ENCODE results near the gene C22orf39.
A peak's percentile ranks its signal among the peaks of the same experiment; 100 is the strongest.

The C22orf39 gene

DNA sequence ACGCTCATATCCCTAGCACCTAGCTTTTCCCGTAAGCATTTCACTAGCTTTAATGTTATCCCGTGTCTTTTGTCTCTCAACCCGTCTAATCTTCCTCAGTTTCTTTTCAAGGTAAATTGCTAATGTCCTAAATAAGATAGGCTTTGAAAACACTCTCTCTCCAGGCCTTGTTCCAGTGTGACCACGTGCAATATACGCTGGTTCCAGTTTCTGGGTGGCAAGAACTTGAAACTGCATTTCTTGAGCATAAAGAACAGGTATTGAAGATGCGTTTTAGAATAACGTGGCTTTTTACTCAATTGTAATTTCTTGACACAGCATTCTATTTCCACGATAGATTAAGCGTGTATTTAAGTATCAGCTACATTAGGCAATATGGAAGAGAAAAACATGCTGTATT lies 33.3 kb upstream of the C22orf39 start:
- H3K4me3 ChIP-seq (ENCODE audit: low read depth, low read length) = peak overlapping the region; percentile 92
- no peak for DNase-seq (ENCODE audit: low read depth)

GRCh38 chr22:19480173-19480568 lies 32.7 kb upstream of the C22orf39 start:
- no peak for DNase-seq (ENCODE audit: low read depth)
- H3K4me3 ChIP-seq (ENCODE audit: low read depth, low read length) = peak overlapping the region; percentile 92
- TF ChIP-seq, protein P1, sequence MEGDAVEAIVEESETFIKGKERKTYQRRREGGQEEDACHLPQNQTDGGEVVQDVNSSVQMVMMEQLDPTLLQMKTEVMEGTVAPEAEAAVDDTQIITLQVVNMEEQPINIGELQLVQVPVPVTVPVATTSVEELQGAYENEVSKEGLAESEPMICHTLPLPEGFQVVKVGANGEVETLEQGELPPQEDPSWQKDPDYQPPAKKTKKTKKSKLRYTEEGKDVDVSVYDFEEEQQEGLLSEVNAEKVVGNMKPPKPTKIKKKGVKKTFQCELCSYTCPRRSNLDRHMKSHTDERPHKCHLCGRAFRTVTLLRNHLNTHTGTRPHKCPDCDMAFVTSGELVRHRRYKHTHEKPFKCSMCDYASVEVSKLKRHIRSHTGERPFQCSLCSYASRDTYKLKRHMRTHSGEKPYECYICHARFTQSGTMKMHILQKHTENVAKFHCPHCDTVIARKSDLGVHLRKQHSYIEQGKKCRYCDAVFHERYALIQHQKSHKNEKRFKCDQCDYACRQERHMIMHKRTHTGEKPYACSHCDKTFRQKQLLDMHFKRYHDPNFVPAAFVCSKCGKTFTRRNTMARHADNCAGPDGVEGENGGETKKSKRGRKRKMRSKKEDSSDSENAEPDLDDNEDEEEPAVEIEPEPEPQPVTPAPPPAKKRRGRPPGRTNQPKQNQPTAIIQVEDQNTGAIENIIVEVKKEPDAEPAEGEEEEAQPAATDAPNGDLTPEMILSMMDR (IDR thresholded peaks at IDR 0.05; ENCODE audit: control insufficient read depth, extremely low read depth, insufficient read depth) = no peak

More for the DNA sequence above, 33.3 kb upstream of the C22orf39 start:
- TF ChIP-seq, protein P1 (IDR thresholded peaks at IDR 0.05; ENCODE audit: control insufficient read depth, extremely low read depth, insufficient read depth) = no peak

- H3K4me3 ChIP-seq (ENCODE audit: low read depth, low read length) = peak within 1 kb of the TSS; percentile 92
- peak; percentile 97 for DNase-seq (ENCODE audit: low read depth)
- TF ChIP-seq, protein P1 (IDR thresholded peaks at IDR 0.05; ENCODE audit: control insufficient read depth, extremely low read depth, insufficient read depth) = no peak
These were observed 32.1 kb upstream of the C22orf39 start, which contains the start of gene CDC45 for GRCh38 chr22:19479355-19480172. Gene CDC45, plus strand, starts transcription at chr22:19479920. Its CDS starts 49 bp downstream, at chr22:19479969.

- DNase-seq (ENCODE audit: low read depth) = peak; percentile 31
- TF ChIP-seq, protein P1 (IDR thresholded peaks at IDR 0.05; ENCODE audit: control insufficient read depth, extremely low read depth, insufficient read depth) = no peak
- peak within 1 kb of the TSS; percentile 92 for H3K4me3 ChIP-seq (ENCODE audit: low read depth, low read length)
These were observed 31.4 kb upstream of the C22orf39 start, which contains the start of gene UFD1 for GRCh38 chr22:19478901-19479354. Gene UFD1, minus strand, starts transcription at chr22:19479193. Its CDS starts 108 bp downstream, at chr22:19479085.

DNA sequence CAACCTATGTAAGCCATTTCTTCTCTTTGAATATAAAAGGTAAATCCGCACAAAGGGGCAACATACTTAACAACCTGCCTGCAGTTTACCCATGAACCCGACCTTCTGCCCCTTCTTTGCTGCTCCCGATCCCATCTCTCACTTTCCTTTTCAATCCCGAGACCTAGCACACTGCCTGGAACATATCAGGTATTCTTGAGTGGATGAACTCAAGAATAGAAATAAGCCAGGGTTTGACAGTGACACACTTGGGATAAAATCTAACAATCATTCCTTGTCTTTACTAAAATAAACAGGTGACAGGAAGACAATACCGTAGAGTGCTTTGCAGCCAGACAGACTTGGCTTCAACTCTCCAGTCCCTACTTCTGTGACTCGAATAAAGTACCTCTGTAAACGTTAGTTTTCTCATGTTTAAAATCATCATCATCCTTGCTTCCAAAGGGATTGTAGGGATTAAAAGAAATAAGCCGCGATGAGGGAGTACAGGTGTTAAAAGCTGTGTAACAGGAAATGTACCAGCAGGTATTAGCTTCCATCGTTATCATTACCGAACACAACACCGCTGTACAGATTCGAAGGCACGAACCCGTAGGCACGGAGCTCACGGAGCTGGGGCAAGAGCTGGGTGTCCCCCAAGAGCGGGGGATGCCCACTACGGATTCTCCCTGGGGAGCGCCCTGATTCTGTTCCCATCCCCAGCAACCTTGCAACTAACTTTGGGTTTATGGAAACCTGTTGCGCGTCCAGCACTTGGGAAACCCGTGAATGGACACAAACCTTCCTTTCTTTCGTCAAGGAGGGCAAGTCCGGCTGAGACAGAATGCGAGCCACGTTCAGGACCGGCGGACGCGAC lies 30.8 kb upstream of the C22orf39 start:
- TF ChIP-seq, protein P1 (IDR thresholded peaks at IDR 0.05; ENCODE audit: control insufficient read depth, extremely low read depth, insufficient read depth) = no peak
- H3K4me3 ChIP-seq (ENCODE audit: low read depth, low read length) = peak overlapping the region; percentile 92
- DNase-seq (ENCODE audit: low read depth) = no peak

GRCh38 chr22:19477321-19478044 lies 30.0 kb upstream of the C22orf39 start:
- no peak for DNase-seq (ENCODE audit: low read depth)
- TF ChIP-seq, protein P1 (IDR thresholded peaks at IDR 0.05; ENCODE audit: control insufficient read depth, extremely low read depth, insufficient read depth) = peak; percentile 46
- H3K4me3 ChIP-seq (ENCODE audit: low read depth, low read length) = peak overlapping the region; percentile 92
